ENCODE data around the gene OR5H1.
"Not testable (repeated sequence)": the region's sequence is repeated elsewhere in the genome, so short reads cannot be mapped to it uniquely, and the experiment has no call there.

Gene OR5H1

GRCh38 chr3:98130421-98130820 is at the start of gene OR5H1:
OR5H1 (plus strand) TSS chr3:98130721; CDS start chr3:98132698, 1,977 bp downstream.
- DNase-seq = no peak

GRCh38 chr3:98086873-98087272 is 43.6 kb upstream of the OR5H1 start, which contains the start of gene OR5AC2:
OR5AC2 (plus strand) TSS chr3:98087173; CDS start chr3:98087173, 0 bp downstream.
- no peak for DNase-seq

GRCh38 chr3:98095882-98096281 is 34.6 kb upstream of the OR5H1 start:
- no peak for DNase-seq

- no peak for DNase-seq
These were observed 30.7 kb upstream of the OR5H1 start for GRCh38 chr3:98099848-98100247.

- no peak for DNase-seq
These were observed 22.4 kb upstream of the OR5H1 start for GRCh38 chr3:98108162-98108561.

GRCh38 chr3:98109807-98110549 is 20.5 kb upstream of the OR5H1 start:
- DNase-seq = no peak

- DNase-seq = no peak
These were observed 20.0 kb upstream of the OR5H1 start for GRCh38 chr3:98110550-98110908.

- no peak for DNase-seq
These were observed 16.3 kb upstream of the OR5H1 start for GRCh38 chr3:98114264-98114663.

- DNase-seq = no peak
These were observed 14.8 kb upstream of the OR5H1 start for GRCh38 chr3:98115717-98116116.

- DNase-seq = no peak
These were observed 6.1 kb downstream of the OR5H1 start for GRCh38 chr3:98136631-98137030.

GRCh38 chr3:98137826-98138557 is 7.5 kb downstream of the OR5H1 start:
- not testable (repeated sequence) for DNase-seq

- DNase-seq = no peak
These were observed 10.0 kb downstream of the OR5H1 start for GRCh38 chr3:98140531-98140930.

- DNase-seq = no peak
These were observed 16.7 kb downstream of the OR5H1 start, which contains the start of gene OR5H14 for GRCh38 chr3:98147179-98147578. OR5H14 (plus strand) TSS chr3:98147479; CDS start chr3:98149386, 1,907 bp downstream.

- no peak for DNase-seq
These were observed 18.2 kb downstream of the OR5H1 start for GRCh38 chr3:98148751-98149150.

GRCh38 chr3:98149456-98149855 is 18.9 kb downstream of the OR5H1 start:
- DNase-seq = not testable (repeated sequence)

- DNase-seq = no peak
These were observed 20.7 kb downstream of the OR5H1 start for GRCh38 chr3:98151241-98151640.

- DNase-seq = no peak
These were observed 35.9 kb downstream of the OR5H1 start, which contains the start of gene OR5H15 for GRCh38 chr3:98166396-98166795. OR5H15 (plus strand) TSS chr3:98166696; CDS start chr3:98168700, 2,004 bp downstream.

- no peak for DNase-seq
These were observed 40.5 kb downstream of the OR5H1 start for GRCh38 chr3:98171071-98171470.

- DNase-seq = no peak
These were observed 42.1 kb downstream of the OR5H1 start for GRCh38 chr3:98172621-98173020.

- no peak for DNase-seq
These were observed 49.9 kb downstream of the OR5H1 start for GRCh38 chr3:98180319-98180890.

- DNase-seq = no peak
These were observed 51.7 kb downstream of the OR5H1 start for GRCh38 chr3:98182196-98182595.

- no peak for DNase-seq
These were observed 54.7 kb downstream of the OR5H1 start for GRCh38 chr3:98185180-98185579.
